Measurements from ENCODE around the gene ZNF827.
A peak's percentile ranks its signal among the peaks of the same experiment; 100 is the strongest.

Gene ZNF827

GRCh38 chr4:145785391-145786008 is 153.1 kb downstream of the ZNF827 start:
- no peak for DNase-seq

- DNase-seq: peak; percentile 30
Observed at GRCh38 chr4:145784036-145784435, 154.6 kb downstream of the ZNF827 start.

GRCh38 chr4:145782756-145783155 is 155.9 kb downstream of the ZNF827 start:
- DNase-seq: no peak

- no peak for DNase-seq
Observed at GRCh38 chr4:145781351-145781750, 157.3 kb downstream of the ZNF827 start.

GRCh38 chr4:145779319-145779801 is 159.3 kb downstream of the ZNF827 start:
- no peak for DNase-seq

GRCh38 chr4:145776208-145776607 is 162.4 kb downstream of the ZNF827 start:
- DNase-seq: no peak

GRCh38 chr4:145775406-145775805 is 163.2 kb downstream of the ZNF827 start:
- no peak for DNase-seq

- DNase-seq: no peak
Observed at GRCh38 chr4:145774473-145774872, 164.2 kb downstream of the ZNF827 start.

GRCh38 chr4:145773581-145774234 is 164.9 kb downstream of the ZNF827 start:
- DNase-seq: no peak

GRCh38 chr4:145772347-145772746 is 166.3 kb downstream of the ZNF827 start:
- no peak for DNase-seq

GRCh38 chr4:145770124-145770523 is 168.5 kb downstream of the ZNF827 start:
- DNase-seq: no peak

GRCh38 chr4:145769450-145770037 is 169.1 kb downstream of the ZNF827 start:
- no peak for DNase-seq

- DNase-seq: no peak
Observed at GRCh38 chr4:145766273-145766672, 172.3 kb downstream of the ZNF827 start.

- DNase-seq: no peak
Observed at GRCh38 chr4:145763399-145763798, 175.2 kb downstream of the ZNF827 start.

- no peak for DNase-seq
Observed at GRCh38 chr4:145762719-145763118, 175.9 kb downstream of the ZNF827 start.

GRCh38 chr4:145760961-145761929 is 177.4 kb downstream of the ZNF827 start:
- no peak for DNase-seq

- no peak for DNase-seq
Observed at GRCh38 chr4:145760176-145760575, 178.4 kb downstream of the ZNF827 start.

- no peak for DNase-seq
Observed at GRCh38 chr4:145757188-145757587, 181.4 kb downstream of the ZNF827 start.

GRCh38 chr4:145756244-145756643 is 182.4 kb downstream of the ZNF827 start:
- no peak for DNase-seq

GRCh38 chr4:145755802-145756201 is 182.8 kb downstream of the ZNF827 start:
- DNase-seq: no peak

- DNase-seq: no peak
Observed at GRCh38 chr4:145743641-145744040, 195.0 kb downstream of the ZNF827 start.

- no peak for DNase-seq
Observed at GRCh38 chr4:145740806-145741205, 197.8 kb downstream of the ZNF827 start.

- DNase-seq: no peak
Observed at GRCh38 chr4:145739845-145740244, 198.8 kb downstream of the ZNF827 start.
